Measurements from ENCODE around the gene SRL. TPM values are rescaled to one million over a fixed set of nuclear protein-coding genes. Genes with fewer than 3 reads are reported as not detected.

The SRL gene
- total RNA-seq, 4 donors from 2014 or later, result 0.67 to 1.1 (median 0.84) TPM

GRCh38 chr16:4233431-4233830 is 8.4 kb downstream of the SRL start:
- WGBS, 2 donors, result 49 to 62% methylated on average over 4 of the region's 4 CpGs
- intact Hi-C loops (cut with DNase I), result no loop called here
- no peak for DNase-seq

GRCh38 chr16:4232541-4233386 is 9.1 kb downstream of the SRL start:
- intact Hi-C loops (cut with DNase I), result no loop called here
- peak overlapping the region in 1 of 3 donors; percentile 52 for H3K27ac ChIP-seq
- H3K27me3 ChIP-seq, result no peaks in the 10 kb centered on the region
- TF ChIP-seq CTCF (IDR thresholded peaks at IDR 0.05) (no peak), POLR2A (IDR thresholded peaks at IDR 0.05) (no peak)
- no peaks in the 10 kb centered on the region for H3K36me3 ChIP-seq
- peaks cover 0 to 16% of the 10 kb centered on the region in 2 donors for H3K4me1 ChIP-seq
- DNase-seq, result peak; percentile 36
- H3K9me3 ChIP-seq, result no peaks in the 10 kb centered on the region
- WGBS, 2 donors, result 59 to 63% methylated on average over 11 to 13 of the region's 14 CpGs
- H3K4me3 ChIP-seq (replicated peaks in 1 of 3), result no peak overlapping the region

More at GRCh38 chr16:4233431-4233830, 8.4 kb downstream of the SRL start:
- no peaks in the 10 kb centered on the region for H3K27me3 ChIP-seq
- H3K27ac ChIP-seq, result peak overlapping the region in 1 of 3 donors; percentile 52
- H3K36me3 ChIP-seq, result no peaks in the 10 kb centered on the region
- H3K4me1 ChIP-seq, result peaks cover 0 to 16% of the 10 kb centered on the region in 2 donors
- no peaks in the 10 kb centered on the region for H3K9me3 ChIP-seq
- H3K4me3 ChIP-seq (replicated peaks in 1 of 3), result no peak overlapping the region
- no peak for TF ChIP-seq POLR2A (IDR thresholded peaks at IDR 0.05)
- TF ChIP-seq CTCF (IDR thresholded peaks at IDR 0.05), result no peak

GRCh38 chr16:4231886-4232285 is 10.0 kb downstream of the SRL start:
- Histone ChIP-seq H3K4me3 (replicated peaks in 1 of 3) (no peak overlapping the region), H3K9me3 (no peaks in the 10 kb centered on the region), H3K27ac (no peak overlapping the region), H3K4me1 (peaks cover 0 to 16% of the 10 kb centered on the region in 2 donors), H3K27me3 (no peaks in the 10 kb centered on the region), H3K36me3 (no peaks in the 10 kb centered on the region)
- 87 to 89% methylated on average over 11 of the region's 11 CpGs for WGBS, 2 donors
- DNase-seq, result no peak
- intact Hi-C loops (cut with DNase I), result no loop called here
- TF ChIP-seq CTCF (IDR thresholded peaks at IDR 0.05) (no peak), POLR2A (IDR thresholded peaks at IDR 0.05) (no peak)

- 86 to 88% methylated on average over 10 of the region's 10 CpGs for WGBS, 2 donors
- TF ChIP-seq CTCF (IDR thresholded peaks at IDR 0.05) (no peak), POLR2A (IDR thresholded peaks at IDR 0.05) (no peak)
- intact Hi-C loops (cut with DNase I), result no loop called here
Observed at GRCh38 chr16:4231367-4231766, 10.5 kb downstream of the SRL start.

GRCh38 chr16:4227040-4227332 is 14.9 kb downstream of the SRL start:
- H3K9me3 ChIP-seq, result no peaks in the 10 kb centered on the region
- WGBS, 2 donors, result 88 to 94% methylated on average over 2 of the region's 2 CpGs
- H3K4me3 ChIP-seq (replicated peaks in 1 of 3), result no peak overlapping the region
- no peak overlapping the region for H3K27ac ChIP-seq
- DNase-seq, result no peak
- no peaks in the 10 kb centered on the region for H3K4me1 ChIP-seq
- intact Hi-C loops (cut with DNase I), result no loop called here
- no peaks in the 10 kb centered on the region for H3K36me3 ChIP-seq
- no peak for TF ChIP-seq CTCF (IDR thresholded peaks at IDR 0.05)
- TF ChIP-seq POLR2A (IDR thresholded peaks at IDR 0.05), result no peak
- H3K27me3 ChIP-seq, result no peaks in the 10 kb centered on the region

More at GRCh38 chr16:4231367-4231766, 10.5 kb downstream of the SRL start:
- Histone ChIP-seq H3K36me3 (no peaks in the 10 kb centered on the region), H3K27ac (no peak overlapping the region), H3K9me3 (no peaks in the 10 kb centered on the region), H3K4me3 (replicated peaks in 1 of 3) (no peak overlapping the region), H3K27me3 (no peaks in the 10 kb centered on the region), H3K4me1 (peaks cover 0 to 16% of the 10 kb centered on the region in 2 donors)
- DNase-seq, result no peak
